NT2/D1 (cell line): Measurements from ENCODE around the gene BOD1L1.

Experiments
- DNase-seq: peaks from one replicate; pipeline ENCODE4 v3.0.0-alpha.2; 2011; ENCODE audit warnings: low read depth, low spot score
- H3K27me3 ChIP-seq: 2 replicates; pipeline ENCODE4 v1.6.0; 2011; ENCODE audit warnings: mild to moderate bottlenecking; ENCODE audit not compliant: insufficient read length, insufficient read depth
- H3K36me3 ChIP-seq: 2 replicates; pipeline ENCODE4 v1.6.1; 2011; ENCODE audit warnings: mild to moderate bottlenecking, low read length, mixed read lengths; ENCODE audit not compliant: insufficient read depth, insufficient read length
- H3K4me1 ChIP-seq: 2 replicates; pipeline ENCODE4 v1.5.1; 2011; ENCODE audit not compliant: insufficient read depth, insufficient read length
- H3K4me3 ChIP-seq: 2 replicates; pipeline ENCODE4 v1.5.1; 2011; ENCODE audit warnings: low read depth; ENCODE audit not compliant: insufficient read length
- H3K9ac ChIP-seq: 2 replicates; pipeline ENCODE4 v1.6.0; 2011; ENCODE audit warnings: low read depth; ENCODE audit not compliant: insufficient read length
- H3K9me3 ChIP-seq: 2 replicates; pipeline ENCODE4 v1.5.1; 2011; ENCODE audit warnings: mild to moderate bottlenecking, low read length; ENCODE audit not compliant: insufficient read depth
- SUZ12 ChIP-seq: IDR thresholded peaks from 2 replicates; pipeline ENCODE4 v1.6.1; 2011; ENCODE audit not compliant: insufficient read length, insufficient read depth; ENCODE audit errors: extremely low read depth
- YY1 ChIP-seq: IDR thresholded peaks from 2 replicates; pipeline ENCODE4 v1.6.1; 2011; ENCODE audit not compliant: insufficient read length, insufficient read depth
- ZNF274 ChIP-seq: IDR thresholded peaks from 2 replicates; pipeline ENCODE4 v1.6.1; 2011; ENCODE audit warnings: mild to moderate bottlenecking, low read depth, low read length

The BOD1L1 gene

GRCh38 chr4:13616597-13616996, 10.9 kb downstream of the BOD1L1 start:
- H3K9me3 ChIP-seq: 0 out of 2 replicates have a peak, but pooled peaks cover 4% of the 10 kb centered on the region
- DNase-seq: no peak
- H3K4me1 ChIP-seq: no peaks in the 10 kb centered on the region
- H3K4me3 ChIP-seq: no peak overlapping the region
- TF ChIP-seq SUZ12 (no peak), YY1 (no peak), ZNF274 (no peak)
- H3K27me3 ChIP-seq: no peaks in the 10 kb centered on the region
- no peak overlapping the region for H3K9ac ChIP-seq
- H3K36me3 ChIP-seq: peaks cover 73% of the 10 kb centered on the region

- Histone ChIP-seq H3K4me1 (no peaks in the 10 kb centered on the region), H3K36me3 (peaks cover 85% of the 10 kb centered on the region)
Observed at GRCh38 chr4:13615161-13615560, 12.4 kb downstream of the BOD1L1 start.

GRCh38 chr4:13612569-13612968, 15.0 kb downstream of the BOD1L1 start:
- TF ChIP-seq YY1: no peak
- no peak for TF ChIP-seq ZNF274
- TF ChIP-seq SUZ12: no peak
- no peak for DNase-seq
- H3K9ac ChIP-seq: no peak overlapping the region
- no peaks in the 10 kb centered on the region for H3K4me1 ChIP-seq
- H3K4me3 ChIP-seq: no peak overlapping the region
- peaks cover 86% of the 10 kb centered on the region for H3K36me3 ChIP-seq
- H3K27me3 ChIP-seq: no peaks in the 10 kb centered on the region
- no peaks in the 10 kb centered on the region for H3K9me3 ChIP-seq

More at GRCh38 chr4:13615161-13615560, 12.4 kb downstream of the BOD1L1 start:
- TF ChIP-seq YY1 (no peak), SUZ12 (no peak), ZNF274 (no peak)
- Histone ChIP-seq H3K9ac (no peak overlapping the region), H3K27me3 (no peaks in the 10 kb centered on the region), H3K9me3 (0 out of 2 replicates have a peak, but pooled peaks cover 4% of the 10 kb centered on the region), H3K4me3 (no peak overlapping the region)
- DNase-seq: no peak

GRCh38 chr4:13611283-13611842, 16.2 kb downstream of the BOD1L1 start:
- TF ChIP-seq YY1 (no peak), SUZ12 (no peak), ZNF274 (no peak)
- Histone ChIP-seq H3K9ac (no peak overlapping the region), H3K9me3 (no peaks in the 10 kb centered on the region), H3K36me3 (peaks cover 89% of the 10 kb centered on the region), H3K4me1 (no peaks in the 10 kb centered on the region), H3K27me3 (no peaks in the 10 kb centered on the region), H3K4me3 (no peak overlapping the region)
- no peak for DNase-seq

- H3K9ac ChIP-seq: no peak overlapping the region
- no peaks in the 10 kb centered on the region for H3K27me3 ChIP-seq
- H3K36me3 ChIP-seq: peaks cover 95% of the 10 kb centered on the region
- H3K4me1 ChIP-seq: no peaks in the 10 kb centered on the region
- no peaks in the 10 kb centered on the region for H3K9me3 ChIP-seq
- no peak for TF ChIP-seq SUZ12
- no peak for TF ChIP-seq ZNF274
- TF ChIP-seq YY1: no peak
- no peak for DNase-seq
- no peak overlapping the region for H3K4me3 ChIP-seq
Observed at GRCh38 chr4:13605330-13605729, 22.2 kb downstream of the BOD1L1 start.

GRCh38 chr4:13601848-13602247, 25.7 kb downstream of the BOD1L1 start:
- Histone ChIP-seq H3K4me1 (no peaks in the 10 kb centered on the region), H3K9ac (no peak overlapping the region), H3K27me3 (no peaks in the 10 kb centered on the region), H3K36me3 (peaks cover 96% of the 10 kb centered on the region), H3K4me3 (no peak overlapping the region), H3K9me3 (no peaks in the 10 kb centered on the region)
- TF ChIP-seq SUZ12 (no peak), ZNF274 (no peak), YY1 (no peak)
- DNase-seq: no peak

GRCh38 chr4:13601048-13601447, 26.5 kb downstream of the BOD1L1 start:
- no peak for DNase-seq

More at GRCh38 chr4:13601048-13601447, 26.5 kb downstream of the BOD1L1 start:
- TF ChIP-seq YY1: no peak
- no peak overlapping the region for H3K9ac ChIP-seq
- no peak overlapping the region for H3K4me3 ChIP-seq
- H3K27me3 ChIP-seq: no peaks in the 10 kb centered on the region
- H3K9me3 ChIP-seq: no peaks in the 10 kb centered on the region
- peaks cover 97% of the 10 kb centered on the region for H3K36me3 ChIP-seq
- no peaks in the 10 kb centered on the region for H3K4me1 ChIP-seq
